LoVo (cell line): ENCODE measurements around the gene TBC1D22A.

Experiments used
- DNase-seq: peaks from one replicate; pipeline ENCODE4 v3.0.0-alpha.2; 2016; ENCODE audit warnings: low spot score

TBC1D22A gene

DNA sequence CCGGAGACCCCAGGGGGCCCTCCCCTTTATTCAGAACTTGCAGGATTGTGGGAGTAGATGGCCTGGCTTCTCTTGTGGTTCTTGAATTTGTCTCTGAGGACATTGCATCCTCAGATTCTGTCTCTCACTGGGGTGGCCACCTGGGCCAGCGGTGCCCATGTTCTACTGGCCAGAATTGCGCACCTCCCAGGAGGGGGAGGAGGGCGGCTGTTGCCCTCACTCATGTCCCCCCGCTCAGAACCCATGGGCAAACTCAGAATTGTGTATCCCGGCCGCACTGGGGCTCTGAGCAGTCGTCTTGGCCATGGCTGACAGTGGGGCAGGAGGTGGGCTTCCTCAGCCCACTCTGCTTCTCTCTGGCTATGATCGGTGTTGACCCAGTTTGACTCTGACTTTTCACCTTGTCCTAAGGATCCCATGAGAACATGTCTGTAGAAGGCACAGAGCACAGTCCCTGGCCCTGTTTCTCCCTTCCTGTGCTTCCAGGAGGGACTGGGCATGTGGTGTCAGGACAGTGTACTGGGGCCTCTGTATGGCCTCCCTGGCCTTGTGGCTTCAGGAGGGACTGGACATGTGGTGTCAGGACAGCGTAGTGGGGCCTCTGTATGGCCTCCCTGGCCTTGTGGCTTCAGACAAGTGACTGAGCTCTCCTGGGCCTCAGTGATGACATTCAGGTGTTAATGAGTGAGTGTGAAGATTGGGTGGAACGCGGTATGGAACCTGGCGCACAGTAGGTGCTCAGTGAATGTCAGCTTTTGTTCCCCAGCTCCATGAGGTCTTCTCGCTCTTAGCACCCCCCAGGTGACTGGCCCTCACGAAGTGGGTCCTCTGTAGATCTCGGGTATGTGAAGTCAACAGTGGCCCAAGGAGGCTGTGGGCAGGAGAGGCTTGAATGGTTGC lies 99.3 kb downstream of the TBC1D22A start:
- DNase-seq: no peak

GRCh38 chr22:46862418-46863324 lies 100.2 kb downstream of the TBC1D22A start:
- DNase-seq: no peak

- DNase-seq: no peak
Observed at GRCh38 chr22:46863794-46864193, 101.3 kb downstream of the TBC1D22A start.

- no peak for DNase-seq
Observed at GRCh38 chr22:46864314-46865051, 102.0 kb downstream of the TBC1D22A start.

DNA sequence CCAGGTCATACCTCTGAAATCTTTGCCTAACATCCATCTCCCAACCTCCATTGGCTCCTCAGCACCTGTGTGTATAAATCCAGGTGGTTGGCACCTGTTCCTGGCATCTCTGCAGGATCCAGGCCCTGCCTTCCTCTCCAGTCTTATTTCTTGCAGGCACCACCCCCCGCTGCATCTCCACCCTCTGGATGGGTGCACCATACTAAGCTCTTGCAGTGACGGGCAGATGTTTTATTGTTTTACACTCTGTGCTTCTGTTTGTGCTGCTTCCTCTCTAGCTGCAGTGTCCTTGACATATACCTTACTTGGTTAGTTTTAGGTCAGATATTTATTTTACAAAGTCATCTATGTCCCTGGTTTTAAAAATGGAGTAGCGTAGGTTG lies 102.6 kb downstream of the TBC1D22A start:
- DNase-seq: no peak

DNA sequence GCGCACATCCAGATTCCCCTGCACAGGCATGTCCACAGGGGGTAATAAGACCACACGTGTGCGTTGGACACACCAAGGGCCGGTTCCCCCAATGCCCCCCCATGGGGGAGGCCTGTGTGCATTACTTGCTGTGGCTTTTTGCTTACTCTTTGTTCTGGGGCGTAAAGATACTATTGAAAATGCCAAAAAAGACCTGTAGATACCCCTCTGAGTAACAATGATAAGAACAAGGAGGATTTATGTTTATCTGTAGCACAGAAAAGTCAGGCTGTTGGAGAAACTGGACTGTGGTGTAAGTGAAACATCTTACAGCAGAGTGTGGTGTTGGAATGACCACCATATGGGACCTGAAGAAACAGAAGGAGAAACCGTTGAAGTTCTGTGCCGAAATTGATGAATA lies 103.2 kb downstream of the TBC1D22A start:
- no peak for DNase-seq

DNA sequence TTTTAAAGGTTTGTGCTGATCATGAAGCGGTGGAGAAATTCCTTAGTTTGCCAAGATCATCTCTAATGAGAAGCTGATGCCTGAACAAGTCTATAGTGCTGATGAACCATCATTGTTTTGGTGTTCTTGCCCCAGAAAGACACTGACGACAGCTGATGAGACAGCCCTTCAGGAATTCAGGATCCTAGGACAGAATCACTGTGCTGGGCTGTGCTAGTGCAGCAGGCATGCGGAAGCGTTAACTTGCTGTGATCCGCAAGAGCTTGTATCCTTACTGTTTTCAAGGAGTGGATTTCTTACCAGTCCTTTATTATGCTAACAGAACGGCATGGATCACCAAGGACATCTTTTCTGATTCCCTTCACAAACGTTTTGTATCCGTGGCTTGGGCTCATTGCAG lies 104.1 kb downstream of the TBC1D22A start:
- DNase-seq: no peak

- no peak for DNase-seq
Observed at GRCh38 chr22:46867106-46867505, 104.7 kb downstream of the TBC1D22A start.

GRCh38 chr22:46869329-46869728 lies 106.9 kb downstream of the TBC1D22A start:
- DNase-seq: no peak

DNA sequence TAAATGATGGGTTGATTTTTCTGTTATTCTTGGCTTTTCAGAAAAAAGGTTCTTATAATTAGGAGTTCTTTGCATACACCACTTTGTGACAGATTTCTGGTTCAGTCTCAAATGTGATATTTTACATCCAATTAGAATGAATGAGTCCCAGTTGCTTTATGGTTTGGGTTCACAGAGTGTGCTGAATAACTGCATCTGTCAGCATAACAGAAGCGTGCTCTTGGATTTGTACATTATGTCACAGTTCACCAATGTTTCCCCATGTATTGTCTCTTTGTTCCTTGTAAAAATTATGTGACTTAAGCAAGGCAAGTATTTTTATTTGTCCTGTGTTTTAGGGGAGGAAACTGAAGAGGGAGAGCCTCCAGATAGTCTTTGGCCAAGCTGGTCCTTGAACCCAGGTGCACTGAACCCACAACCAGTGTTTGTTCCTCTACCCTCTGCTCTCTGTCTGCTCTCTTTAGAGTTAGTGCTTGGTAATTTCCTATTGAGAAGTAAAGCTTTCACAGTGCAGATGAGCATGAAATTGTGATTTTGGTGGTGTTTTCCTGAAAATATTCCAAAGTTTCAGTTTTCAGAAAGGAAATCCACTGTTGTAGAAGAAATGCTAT lies 107.5 kb downstream of the TBC1D22A start:
- no peak for DNase-seq

GRCh38 chr22:46871826-46872225 lies 109.4 kb downstream of the TBC1D22A start:
- DNase-seq: no peak

GRCh38 chr22:46875089-46875488 lies 112.6 kb downstream of the TBC1D22A start:
- no peak for DNase-seq

DNA sequence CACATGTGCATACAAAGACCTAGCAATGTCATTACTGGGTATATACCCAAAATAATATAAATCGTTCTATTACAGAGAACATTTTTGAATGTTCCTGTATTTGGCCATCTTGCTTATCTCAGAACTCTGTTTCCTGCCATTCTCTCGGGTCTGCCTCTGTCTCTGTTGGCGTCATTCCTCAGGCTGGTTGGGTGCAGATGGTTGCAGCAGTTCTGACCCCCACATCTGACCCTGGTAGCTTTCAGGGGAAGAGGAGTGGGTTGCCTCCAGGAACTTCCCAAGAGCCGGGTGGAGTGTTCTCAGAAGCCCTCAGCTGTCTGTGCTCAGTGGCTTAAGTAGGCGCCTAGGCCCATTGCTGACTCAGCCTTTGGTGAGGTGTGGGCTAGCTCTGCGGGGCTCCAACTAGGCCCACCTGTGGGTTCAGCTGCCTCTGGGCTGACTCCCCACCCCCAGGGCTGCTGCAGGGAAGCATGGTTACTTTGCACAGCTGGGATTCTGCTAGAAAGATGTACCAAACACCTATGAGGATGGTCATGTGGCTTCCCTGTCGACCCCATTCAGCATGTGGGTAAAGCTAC lies 114.0 kb downstream of the TBC1D22A start:
- no peak for DNase-seq

DNA sequence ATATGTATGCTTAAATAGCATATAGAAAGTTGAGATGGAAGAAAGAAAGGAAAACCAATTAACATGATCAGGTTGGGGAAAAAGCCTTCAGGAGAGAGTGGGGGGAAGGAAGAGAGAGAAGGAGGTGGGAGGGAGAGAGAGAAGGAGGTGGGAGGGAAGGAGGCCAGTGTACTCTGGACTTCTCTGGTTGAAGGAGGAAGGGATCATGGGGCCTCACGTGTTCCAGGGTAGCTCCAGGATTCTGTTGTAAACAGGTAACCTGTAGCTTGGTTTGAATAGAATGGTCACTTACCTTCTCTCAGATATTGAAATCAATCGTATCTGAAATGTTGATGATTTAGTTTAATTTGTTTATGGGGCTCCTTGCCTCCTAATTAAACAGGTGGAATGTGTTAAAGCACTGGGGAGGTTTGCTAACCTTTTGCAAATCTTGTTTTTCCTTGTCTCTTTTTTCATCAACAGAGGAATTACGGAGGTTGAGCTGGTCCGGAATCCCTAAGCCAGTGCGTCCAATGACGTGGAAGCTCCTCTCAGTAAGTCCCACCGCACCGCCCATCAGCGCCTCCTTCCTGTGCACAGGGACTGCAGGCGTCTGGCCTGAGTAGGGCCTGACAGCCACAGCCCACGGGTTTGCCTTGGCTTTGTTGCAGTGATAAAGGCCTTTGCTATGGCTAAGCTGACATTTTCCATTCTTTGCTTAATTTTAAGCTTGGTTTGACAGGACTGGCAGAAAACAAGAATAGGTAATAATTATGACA lies 115.9 kb downstream of the TBC1D22A start:
- DNase-seq: no peak

DNA sequence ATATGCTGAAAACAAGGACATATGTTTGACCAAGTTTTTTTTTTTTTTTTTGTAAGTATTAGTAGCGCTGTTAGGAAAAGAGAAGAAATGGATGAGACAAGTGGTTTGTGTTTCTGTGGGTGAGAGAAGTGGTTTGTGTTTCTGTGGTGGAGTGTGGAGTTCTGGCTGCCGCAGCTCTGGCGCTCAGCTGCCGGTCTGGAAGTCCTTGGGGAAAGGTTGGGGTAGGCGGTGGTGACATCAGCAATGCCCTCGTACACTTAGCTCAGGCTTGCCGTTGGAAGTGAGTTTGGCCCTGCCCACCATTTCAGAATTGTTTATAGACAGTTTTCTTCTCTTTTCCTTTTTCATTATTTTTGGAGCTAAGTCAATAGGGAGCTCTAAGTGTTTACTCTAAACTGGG lies 116.6 kb downstream of the TBC1D22A start:
- no peak for DNase-seq

DNA sequence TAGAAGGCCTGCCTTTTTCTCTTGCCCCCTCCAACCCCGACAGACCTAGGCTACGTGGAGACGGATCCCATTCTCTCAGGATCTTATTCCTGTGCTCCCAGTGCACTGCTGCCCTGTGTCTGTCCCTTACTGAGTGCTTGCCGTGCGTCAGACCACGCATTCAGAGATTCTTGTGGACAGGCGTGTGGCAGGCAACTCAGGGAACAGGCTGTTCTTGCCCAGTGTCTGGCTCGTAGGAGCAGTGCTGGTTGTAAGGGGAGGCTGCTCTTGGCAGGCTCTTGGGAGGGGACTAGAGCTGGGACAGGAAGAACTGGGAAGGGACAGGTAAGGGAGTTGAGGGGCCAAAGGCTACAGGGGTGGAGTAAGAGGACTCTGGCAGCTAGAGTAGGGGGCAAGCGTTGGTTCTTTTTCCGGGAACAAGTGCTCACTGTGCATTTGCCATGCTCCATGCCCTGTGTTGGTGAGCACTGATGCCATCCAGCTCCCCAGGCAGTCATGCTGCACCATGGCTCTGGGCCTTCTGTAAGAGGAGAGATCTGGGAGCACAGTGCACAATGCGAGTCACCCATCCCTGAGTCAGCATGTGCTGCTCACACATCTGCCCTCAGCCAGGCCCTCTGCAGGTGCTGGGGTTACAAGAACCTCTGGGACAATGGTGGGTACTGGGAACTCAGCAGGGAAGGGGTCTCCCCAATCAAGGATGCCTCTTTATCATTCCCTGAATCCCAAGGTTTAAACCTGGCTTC lies 119.1 kb downstream of the TBC1D22A start:
- no peak for DNase-seq

- no peak for DNase-seq
Observed at GRCh38 chr22:46883092-46883910, 120.9 kb downstream of the TBC1D22A start.

- DNase-seq: no peak
Observed at GRCh38 chr22:46884365-46884764, 121.9 kb downstream of the TBC1D22A start.

GRCh38 chr22:46887978-46888377 lies 125.5 kb downstream of the TBC1D22A start:
- DNase-seq: no peak
